ENCODE measurements around the gene MSH3.

Gene MSH3

DNA sequence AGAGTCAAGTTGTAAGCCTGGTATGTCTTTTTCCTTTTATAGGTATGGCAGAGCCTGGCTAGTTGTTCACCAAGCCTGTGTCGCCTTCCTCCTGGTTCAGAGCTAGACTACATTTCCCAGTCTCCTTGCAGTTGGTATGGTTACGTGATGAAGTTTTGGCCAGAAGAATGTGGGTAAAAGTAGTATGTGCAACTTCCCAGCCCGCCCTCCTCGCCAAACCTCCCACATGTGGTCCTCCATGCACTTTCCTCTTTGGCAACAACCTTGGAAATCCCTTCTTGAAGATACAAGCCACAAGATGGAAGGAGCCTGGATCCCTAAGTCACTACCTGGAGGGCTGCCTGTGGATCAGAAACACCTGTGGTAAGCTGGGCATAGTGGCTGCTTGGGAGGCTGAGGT, 36.0 kb upstream of the MSH3 start:
- no peak overlapping the region for H3K4me3 ChIP-seq (ENCODE audit: low read depth, low read length)
- no peak for DNase-seq (ENCODE audit: low read depth)
- TF ChIP-seq, protein P1, sequence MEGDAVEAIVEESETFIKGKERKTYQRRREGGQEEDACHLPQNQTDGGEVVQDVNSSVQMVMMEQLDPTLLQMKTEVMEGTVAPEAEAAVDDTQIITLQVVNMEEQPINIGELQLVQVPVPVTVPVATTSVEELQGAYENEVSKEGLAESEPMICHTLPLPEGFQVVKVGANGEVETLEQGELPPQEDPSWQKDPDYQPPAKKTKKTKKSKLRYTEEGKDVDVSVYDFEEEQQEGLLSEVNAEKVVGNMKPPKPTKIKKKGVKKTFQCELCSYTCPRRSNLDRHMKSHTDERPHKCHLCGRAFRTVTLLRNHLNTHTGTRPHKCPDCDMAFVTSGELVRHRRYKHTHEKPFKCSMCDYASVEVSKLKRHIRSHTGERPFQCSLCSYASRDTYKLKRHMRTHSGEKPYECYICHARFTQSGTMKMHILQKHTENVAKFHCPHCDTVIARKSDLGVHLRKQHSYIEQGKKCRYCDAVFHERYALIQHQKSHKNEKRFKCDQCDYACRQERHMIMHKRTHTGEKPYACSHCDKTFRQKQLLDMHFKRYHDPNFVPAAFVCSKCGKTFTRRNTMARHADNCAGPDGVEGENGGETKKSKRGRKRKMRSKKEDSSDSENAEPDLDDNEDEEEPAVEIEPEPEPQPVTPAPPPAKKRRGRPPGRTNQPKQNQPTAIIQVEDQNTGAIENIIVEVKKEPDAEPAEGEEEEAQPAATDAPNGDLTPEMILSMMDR (IDR thresholded peaks at IDR 0.05; ENCODE audit: low read depth, low read length, missing control alignments) = no peak

DNA sequence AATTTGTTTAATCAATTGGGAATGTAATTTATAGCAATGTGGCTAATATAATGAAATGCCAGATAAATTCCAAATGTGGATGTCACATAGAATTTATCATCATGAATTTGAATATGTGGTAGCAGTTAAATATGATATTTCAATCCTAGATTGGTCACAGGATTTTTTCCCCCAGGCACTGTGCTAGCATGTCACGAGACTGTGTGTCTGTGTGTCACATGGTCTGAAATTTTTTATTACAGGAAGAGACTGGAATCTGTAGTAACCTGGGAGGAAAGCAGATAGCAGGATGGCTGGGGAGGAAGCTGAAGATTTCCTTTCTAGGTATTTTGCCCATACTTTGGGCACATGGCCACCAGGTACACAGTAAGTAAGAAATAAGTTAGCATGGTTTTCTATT, 35.4 kb upstream of the MSH3 start:
- no peak overlapping the region for H3K4me3 ChIP-seq (ENCODE audit: low read depth, low read length)
- no peak for DNase-seq (ENCODE audit: low read depth)
- TF ChIP-seq, protein P1 (IDR thresholded peaks at IDR 0.05; ENCODE audit: low read depth, low read length, missing control alignments) = no peak

DNA sequence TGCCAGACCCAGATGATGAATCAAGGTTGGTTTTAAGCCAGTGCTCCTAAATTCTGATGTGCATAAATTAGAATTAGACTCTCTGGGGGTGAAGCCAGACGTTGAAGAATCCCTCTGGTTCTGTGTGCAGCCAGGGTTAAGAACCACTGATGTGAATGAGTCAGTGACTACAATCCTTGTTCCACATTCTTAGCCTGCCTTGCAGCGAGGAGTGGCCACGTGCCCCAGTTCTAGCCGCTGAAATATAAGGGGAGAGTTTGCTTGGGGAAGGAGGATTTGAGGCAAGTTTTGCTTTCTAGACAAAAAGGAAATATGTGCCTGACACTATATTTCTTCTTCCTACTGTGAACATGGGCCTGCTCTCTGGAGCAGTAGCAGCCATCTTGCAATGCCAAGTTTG, 34.2 kb upstream of the MSH3 start:
- H3K4me3 ChIP-seq (ENCODE audit: low read depth, low read length) = no peak overlapping the region
- TF ChIP-seq, protein P1 (IDR thresholded peaks at IDR 0.05; ENCODE audit: low read depth, low read length, missing control alignments) = no peak
- DNase-seq (ENCODE audit: low read depth) = no peak

DNA sequence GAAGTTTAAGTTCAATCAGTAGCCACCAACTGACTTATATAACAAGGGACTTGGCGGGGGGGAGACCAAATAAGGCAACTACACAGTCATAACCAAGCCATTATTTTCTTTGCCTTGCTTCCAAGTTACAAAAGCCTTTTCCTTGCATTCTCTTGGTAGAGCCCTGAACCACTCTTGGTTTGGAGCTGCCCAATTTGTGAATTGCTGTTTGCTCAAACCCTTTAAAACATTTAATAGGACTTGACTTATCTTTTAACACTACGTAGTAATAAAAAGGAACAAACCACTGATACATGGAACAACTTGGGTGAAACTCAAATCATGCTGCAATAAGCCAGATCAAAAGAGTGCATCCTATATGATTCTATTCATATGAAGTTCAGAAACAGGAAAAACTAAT, 31.7 kb upstream of the MSH3 start:
- DNase-seq (ENCODE audit: low read depth) = no peak
- H3K4me3 ChIP-seq (ENCODE audit: low read depth, low read length) = no peak overlapping the region
- TF ChIP-seq, protein P1 (IDR thresholded peaks at IDR 0.05; ENCODE audit: low read depth, low read length, missing control alignments) = no peak

DNA sequence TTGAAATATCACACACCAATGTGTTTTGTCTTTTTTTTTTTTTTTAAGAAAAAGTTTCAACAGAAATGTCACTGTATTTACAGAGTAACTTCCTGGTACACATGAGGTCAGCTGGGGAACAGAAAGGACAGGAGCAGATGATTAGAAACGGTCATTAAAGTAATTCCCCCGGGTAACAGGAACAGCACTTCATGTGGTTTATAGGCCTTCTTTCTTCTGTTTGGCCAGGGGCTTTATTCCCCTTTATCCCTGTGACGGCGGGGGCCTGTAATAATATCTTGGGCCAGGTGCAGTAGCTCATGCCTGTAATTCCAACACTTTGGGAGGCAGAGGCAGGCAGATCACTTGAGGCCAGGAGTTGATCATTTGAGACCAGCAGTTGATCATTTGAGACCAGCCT, 30.5 kb upstream of the MSH3 start:
- no peak overlapping the region for H3K4me3 ChIP-seq (ENCODE audit: low read depth, low read length)
- no peak for DNase-seq (ENCODE audit: low read depth)
- TF ChIP-seq, protein P1 (IDR thresholded peaks at IDR 0.05; ENCODE audit: low read depth, low read length, missing control alignments) = no peak

DNA sequence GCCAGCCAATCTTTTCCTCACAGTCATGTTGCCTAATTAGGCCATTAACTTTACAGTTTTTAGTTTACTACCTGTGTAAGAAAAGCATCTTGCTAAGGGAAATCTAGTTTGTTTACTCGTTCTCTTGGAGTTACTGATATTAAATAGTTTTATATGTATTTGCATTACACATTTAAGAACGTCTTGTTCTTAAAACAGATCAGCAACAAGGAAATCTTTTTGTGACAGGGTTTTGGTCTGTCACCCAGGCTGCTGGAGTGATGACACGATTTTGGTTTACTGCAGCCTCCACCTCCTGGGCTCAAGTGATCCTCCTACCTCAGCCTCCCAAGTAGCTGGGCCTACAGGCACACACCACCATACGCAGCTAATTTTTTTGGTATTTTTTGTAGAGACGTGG, 29.2 kb upstream of the MSH3 start:
- no peak overlapping the region for H3K4me3 ChIP-seq (ENCODE audit: low read depth, low read length)
- no peak for DNase-seq (ENCODE audit: low read depth)
- TF ChIP-seq, protein P1 (IDR thresholded peaks at IDR 0.05; ENCODE audit: low read depth, low read length, missing control alignments) = no peak

DNA sequence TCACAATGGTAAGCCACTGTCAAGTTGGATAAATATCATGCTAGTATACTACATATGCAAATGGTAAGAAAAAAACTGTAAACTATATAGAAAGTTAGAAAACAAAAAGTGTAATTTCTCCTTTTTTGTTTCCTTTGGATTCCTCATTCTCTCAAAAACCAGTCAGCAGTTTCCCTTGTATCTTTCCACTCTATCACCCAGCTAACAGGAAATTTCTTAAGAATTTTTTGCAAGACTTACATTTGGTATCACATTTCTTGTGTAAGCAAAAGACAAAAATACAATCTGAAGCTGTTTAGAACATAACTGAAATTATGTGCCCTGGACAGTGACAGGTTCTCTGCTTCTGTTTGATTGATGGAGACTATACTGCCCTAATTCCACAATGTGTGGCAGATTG, 25.2 kb upstream of the MSH3 start:
- H3K4me3 ChIP-seq (ENCODE audit: low read depth, low read length) = no peak overlapping the region
- no peak for DNase-seq (ENCODE audit: low read depth)
- TF ChIP-seq, protein P1 (IDR thresholded peaks at IDR 0.05; ENCODE audit: low read depth, low read length, missing control alignments) = no peak

All from GM12864 (cell line).